GF-D8 (cell line): ENCODE results near the gene DEFB119.
"Not testable (repeated sequence)": the region's sequence is repeated elsewhere in the genome, so short reads cannot be mapped to it uniquely, and the experiment has no call there.

Experiments
- DNase-seq: peaks from one replicate; lab custom pipeline; 2025; lab: John Stamatoyannopoulos, UW

The DEFB119 gene, protein sequence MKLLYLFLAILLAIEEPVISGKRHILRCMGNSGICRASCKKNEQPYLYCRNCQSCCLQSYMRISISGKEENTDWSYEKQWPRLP

DNA sequence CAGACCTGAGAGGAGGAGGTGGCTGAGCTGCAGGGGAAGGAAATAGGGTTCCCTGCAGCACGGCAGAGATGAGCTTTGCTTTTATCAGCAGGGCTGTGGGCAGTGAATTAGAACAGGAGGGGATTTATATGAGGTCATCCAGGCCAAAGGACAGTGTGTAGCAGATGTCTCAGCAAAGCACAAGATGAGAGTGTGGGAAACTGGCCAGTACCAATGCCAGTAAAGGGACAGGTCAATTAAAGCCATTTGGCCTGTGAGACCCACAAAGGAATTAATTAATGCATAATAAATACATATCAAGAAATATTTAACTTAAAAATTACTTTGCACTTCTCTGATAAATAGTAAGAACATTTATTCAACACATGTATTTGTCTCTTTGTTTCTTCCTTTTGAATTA, at the start of gene DEFB119:
Gene DEFB119, minus strand, starts transcription at position 101 of the 400 bp plus-strand sequence. CDS start 107 bp downstream, outside the sequence.
- DNase-seq = no peak

DNA sequence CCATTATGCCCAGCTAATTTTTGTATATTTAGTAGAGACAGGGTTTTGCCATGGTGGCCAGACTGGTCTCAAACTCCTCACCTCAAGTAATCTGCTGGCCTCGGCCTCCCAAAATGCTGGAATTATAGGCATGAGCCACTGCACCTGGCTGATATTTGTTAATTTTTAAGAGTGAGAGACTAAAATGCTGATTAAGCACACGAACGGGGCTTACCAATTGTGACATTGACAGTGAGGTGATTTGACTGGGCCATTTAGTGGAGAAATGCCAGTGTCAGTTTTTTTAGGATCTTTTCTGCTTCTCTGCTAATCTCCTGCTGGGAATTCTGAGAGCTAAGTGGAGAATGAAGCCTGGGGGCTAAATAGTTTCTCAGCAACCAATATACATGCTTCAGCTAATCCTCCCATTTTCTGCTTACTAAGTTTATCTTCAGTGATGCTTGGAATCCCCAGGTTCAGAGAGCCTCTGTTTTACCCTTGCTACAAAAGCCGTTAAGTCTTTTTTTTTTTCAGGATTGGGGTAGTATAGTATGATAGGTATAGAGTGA, 40.3 kb upstream of the DEFB119 start:
- DNase-seq = no peak

GRCh38 chr20:31427576-31427975, 37.2 kb upstream of the DEFB119 start:
- DNase-seq = not testable (repeated sequence)

GRCh38 chr20:31426891-31427551, 36.6 kb upstream of the DEFB119 start:
- DNase-seq = not testable (repeated sequence)

DNA sequence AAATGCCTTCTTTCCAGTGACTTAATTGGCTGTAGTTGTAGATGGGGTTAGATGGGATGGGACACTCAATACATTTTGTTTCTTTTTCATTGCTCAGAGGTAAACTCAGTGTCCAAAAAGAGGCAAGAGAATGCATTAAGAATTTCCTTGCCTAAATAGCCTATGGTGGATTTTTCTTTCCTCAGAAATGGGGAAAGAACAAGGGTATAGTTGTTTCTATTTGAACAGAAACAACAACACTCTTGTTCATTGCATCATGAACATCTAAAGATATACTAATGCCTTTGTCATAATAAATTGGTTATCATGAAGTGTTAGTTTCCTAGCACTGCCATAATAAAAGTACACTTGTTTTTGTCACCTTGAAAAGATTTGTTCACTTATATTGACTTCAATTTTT, 35.4 kb upstream of the DEFB119 start:
- DNase-seq = no peak

GRCh38 chr20:31418307-31418706, 27.9 kb upstream of the DEFB119 start:
- no peak for DNase-seq

GRCh38 chr20:31415653-31416052, 25.3 kb upstream of the DEFB119 start:
- DNase-seq = no peak

DNA sequence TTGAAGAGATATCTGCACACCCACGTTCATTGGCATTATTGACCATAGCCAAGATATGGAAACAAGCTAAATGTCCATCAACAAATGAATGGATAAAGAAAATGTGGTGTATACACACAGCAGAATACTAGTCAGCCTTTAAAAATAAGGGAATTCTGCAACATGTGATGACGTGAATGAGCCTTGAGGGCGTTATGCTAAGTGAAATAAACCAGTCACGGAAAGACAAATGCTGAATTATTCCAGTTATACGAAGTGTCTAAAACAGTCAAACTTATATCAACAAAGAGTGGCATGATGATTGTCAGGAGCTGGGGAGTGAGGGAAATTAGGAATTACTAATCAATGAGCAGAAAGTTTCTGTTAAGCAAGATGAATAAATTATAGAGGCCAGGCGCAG, 24.0 kb upstream of the DEFB119 start:
- no peak for DNase-seq

DNA sequence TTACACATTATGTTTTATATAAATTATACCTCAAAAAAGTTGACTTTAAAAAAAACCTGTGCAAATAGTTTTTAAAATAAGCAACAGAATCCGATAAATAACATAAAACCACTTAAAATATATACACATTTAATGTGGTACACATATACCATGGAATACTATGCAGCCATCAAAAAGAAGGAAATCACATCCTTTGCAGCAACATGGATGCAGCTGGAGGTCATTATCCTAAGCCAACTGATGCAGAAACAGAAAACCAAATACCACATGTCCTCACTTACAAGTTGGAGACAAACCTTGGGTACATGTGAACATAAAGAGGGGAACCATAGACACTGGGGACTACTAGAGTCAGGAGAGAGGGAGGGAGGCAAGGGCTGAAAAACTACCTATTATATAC, 19.6 kb upstream of the DEFB119 start:
- no peak for DNase-seq

DNA sequence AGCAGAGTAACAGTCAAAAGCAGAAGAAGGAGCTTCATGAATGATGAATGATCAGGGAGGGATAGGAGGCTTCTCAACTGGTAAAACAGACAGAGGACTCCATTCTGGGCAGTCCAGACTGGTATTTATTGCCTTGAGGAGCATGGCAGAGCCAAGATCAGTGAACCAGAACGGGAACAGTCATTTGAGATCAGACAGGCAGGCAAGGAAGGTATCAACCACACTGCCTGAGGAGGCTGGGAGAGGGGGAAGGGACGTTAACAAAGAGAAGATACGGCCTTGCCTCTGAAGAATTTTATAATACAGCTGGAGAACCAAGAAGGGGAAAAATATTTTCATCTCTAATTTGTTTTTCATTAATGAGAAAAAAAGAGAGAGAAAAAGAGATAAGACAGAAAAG, 15.7 kb upstream of the DEFB119 start, which contains the start of gene DEFB121:
Gene DEFB121, minus strand, starts transcription at position 101 of the 400 bp plus-strand sequence. Its CDS starts 63 bp downstream, at position 38.
- no peak for DNase-seq

DNA sequence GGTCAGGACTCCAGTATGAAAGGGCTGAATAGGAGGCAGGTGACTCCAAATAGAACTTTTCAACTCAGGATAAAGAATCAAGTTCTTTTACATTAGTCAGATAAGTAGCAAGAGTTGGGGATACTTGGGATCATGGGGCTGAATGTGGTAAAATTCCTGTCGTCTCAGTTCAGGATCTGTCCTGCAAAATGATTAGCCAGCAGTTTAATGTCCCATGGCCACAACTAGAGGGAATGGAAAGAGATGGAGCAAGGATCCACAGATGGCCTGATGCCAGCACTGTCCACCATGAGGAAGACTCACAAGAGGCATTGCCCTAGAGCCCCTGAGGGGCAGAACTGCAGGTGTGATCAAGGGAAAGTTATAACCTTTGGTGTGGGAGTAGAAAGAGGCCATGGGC, 13.5 kb upstream of the DEFB119 start:
- no peak for DNase-seq

DNA sequence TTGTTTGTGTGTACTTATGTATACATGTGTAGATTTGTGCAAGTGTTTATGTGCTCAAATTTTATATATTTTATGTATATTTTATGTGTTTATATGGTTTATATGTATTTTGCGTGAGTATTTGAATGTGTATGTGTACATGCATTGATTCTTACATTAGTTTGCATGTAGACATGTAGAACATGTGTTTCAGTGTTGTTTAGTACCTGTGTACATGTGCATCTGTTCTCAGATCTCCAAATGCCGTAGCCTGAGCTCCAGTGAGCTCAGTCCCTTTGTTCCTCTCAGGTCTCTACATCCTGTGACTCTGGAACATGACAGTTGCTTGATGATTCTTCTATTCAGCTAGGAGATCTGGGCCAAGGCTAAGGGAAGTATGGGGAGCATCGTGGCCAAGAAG, 4.5 kb upstream of the DEFB119 start:
- no peak for DNase-seq

- DNase-seq = no peak
These were observed 2.4 kb upstream of the DEFB119 start for GRCh38 chr20:31392836-31393235.

DNA sequence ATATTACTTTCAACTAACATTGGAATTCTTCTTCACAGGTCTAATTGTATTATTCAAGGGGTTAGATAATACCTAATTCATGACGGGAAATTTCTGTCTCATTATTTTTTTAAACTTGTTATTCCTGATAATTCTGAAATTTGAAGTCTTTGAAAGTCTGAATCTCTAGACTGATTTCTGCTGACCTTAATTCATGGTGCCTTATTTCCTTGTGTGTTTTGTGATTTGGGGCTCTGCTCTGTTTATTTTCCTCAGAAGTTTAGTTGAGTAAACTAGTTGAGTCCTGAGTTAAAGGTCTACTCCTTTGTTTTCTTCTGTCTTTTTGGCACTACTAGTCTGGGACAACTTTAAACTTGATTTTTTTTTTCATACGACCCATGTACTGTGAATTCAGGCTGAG, 16.0 kb downstream of the DEFB119 start:
- no peak for DNase-seq

GRCh38 chr20:31368301-31368700, 22.1 kb downstream of the DEFB119 start, which contains the start of gene DEFB118:
TSS of gene DEFB118 (plus strand) at chr20:31368601. CDS start at chr20:31368651, 50 bp downstream.
- no peak for DNase-seq

DNA sequence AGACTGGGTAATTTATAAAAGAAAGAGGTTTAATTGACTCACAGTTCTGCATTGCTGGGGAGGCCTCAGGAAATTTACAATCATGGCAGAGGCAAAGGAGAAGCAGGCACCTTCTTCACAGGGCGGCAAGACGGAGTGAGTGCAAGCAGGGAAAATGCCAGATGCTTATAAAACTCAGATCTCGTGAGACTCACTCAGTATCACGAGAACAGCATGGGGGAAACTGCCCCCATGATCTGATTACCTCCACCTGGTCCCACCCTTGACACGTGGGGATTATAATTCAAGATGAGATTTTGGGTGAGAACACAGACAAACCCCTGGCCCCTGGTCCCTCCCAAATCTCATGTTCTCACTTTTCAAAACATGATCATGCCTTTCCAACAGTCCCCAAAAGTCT, 26.1 kb downstream of the DEFB119 start:
- not testable (repeated sequence) for DNase-seq

GRCh38 chr20:31363295-31363694, 27.1 kb downstream of the DEFB119 start:
- DNase-seq = no peak

DNA sequence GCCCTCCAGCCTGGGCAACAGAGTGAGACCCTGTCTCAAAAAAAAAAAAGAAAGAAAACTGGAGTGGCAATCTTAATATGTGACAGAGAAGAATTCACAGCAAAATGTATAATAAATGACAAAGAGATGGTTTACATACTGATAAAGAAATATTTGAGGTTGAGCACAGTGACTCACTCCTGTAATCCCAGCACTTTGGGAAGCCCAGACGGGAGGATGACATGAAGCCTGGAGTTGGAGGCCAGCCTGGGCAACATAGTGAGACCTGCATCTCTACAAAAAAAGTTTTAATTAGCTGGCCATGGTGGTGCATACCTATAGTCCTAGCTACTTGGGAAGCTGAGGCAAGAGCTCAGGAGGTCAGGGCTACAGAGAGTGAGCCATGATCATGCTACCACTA, 34.4 kb downstream of the DEFB119 start:
- DNase-seq = no peak

- DNase-seq = no peak
These were observed 48.9 kb downstream of the DEFB119 start for GRCh38 chr20:31341470-31341869.

GRCh38 chr20:31330893-31331292, 59.5 kb downstream of the DEFB119 start:
- no peak for DNase-seq
